ENCODE measurements around the gene TSPAN2.

DNA sequence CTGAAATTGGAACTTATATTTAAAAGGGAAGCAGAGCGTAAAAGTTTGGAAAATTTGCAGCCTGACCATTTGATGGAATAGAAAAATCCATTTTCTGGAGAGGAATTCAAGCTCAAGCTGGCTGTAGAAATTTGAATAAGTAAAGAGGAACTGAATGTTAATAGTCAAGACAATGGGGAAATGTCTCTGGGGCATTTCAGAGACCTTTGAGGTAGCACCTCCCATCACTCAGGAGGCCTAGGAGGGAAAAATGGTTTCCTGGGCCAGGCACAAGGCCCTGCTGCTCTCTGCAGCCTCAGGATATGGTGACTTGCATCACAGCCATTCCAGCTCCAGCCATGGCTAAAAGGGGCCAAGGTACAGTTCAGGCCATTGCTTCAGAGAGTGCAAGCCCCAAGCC lies 77.3 kb downstream of the TSPAN2 start:
- TF ChIP-seq, protein P1, sequence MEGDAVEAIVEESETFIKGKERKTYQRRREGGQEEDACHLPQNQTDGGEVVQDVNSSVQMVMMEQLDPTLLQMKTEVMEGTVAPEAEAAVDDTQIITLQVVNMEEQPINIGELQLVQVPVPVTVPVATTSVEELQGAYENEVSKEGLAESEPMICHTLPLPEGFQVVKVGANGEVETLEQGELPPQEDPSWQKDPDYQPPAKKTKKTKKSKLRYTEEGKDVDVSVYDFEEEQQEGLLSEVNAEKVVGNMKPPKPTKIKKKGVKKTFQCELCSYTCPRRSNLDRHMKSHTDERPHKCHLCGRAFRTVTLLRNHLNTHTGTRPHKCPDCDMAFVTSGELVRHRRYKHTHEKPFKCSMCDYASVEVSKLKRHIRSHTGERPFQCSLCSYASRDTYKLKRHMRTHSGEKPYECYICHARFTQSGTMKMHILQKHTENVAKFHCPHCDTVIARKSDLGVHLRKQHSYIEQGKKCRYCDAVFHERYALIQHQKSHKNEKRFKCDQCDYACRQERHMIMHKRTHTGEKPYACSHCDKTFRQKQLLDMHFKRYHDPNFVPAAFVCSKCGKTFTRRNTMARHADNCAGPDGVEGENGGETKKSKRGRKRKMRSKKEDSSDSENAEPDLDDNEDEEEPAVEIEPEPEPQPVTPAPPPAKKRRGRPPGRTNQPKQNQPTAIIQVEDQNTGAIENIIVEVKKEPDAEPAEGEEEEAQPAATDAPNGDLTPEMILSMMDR (IDR thresholded peaks at IDR 0.05), result no peak
- no peak for TF ChIP-seq POLR2A (IDR thresholded peaks at IDR 0.05)

Data from esophagus squamous epithelium (tissue), 4 donors.